ENCODE results near the gene RAB20. TPM values are rescaled to one million over a fixed set of nuclear protein-coding genes. Genes with fewer than 3 reads are reported as not detected.

The RAB20 gene
- total and polyA plus RNA-seq, 4 donors: 9.8 to 36.9 (median 25.2) TPM

GRCh38 chr13:110540871-110541525 lies 20.5 kb downstream of the RAB20 start (continued):
- peak in 1 of 2 donors; percentile 13 for TF ChIP-seq JUND (IDR thresholded peaks at IDR 0.05)
- TF ChIP-seq REST (IDR thresholded peaks at IDR 0.05): no peak

GRCh38 chr13:110539894-110540293 lies 21.6 kb downstream of the RAB20 start:
- DNase-seq (ENCODE audit: low spot score): no peak
- Histone ChIP-seq H3K4me3 (ENCODE audit: low read depth in 1 of 3, low read length in 3 of 3) (no peak overlapping the region), H3K9me3 (ENCODE audit: control insufficient read depth in 4 of 4, low read length in 3 of 4) (no peaks in the 10 kb centered on the region), H3K27ac (ENCODE audit: low read depth in 1 of 2, low read length in 2 of 2) (no peak overlapping the region), H3K36me3 (ENCODE audit: control insufficient read depth in 4 of 4, insufficient read depth in 3 of 4, low read depth in 1 of 4, low read length in 3 of 4) (peaks cover 0 to 3% (median 0%) of the 10 kb centered on the region in 4 donors), H3K9ac (ENCODE audit: low read depth in 1 of 2, low read length in 2 of 2) (no peak overlapping the region), H3K27me3 (ENCODE audit: control insufficient read depth in 4 of 4, insufficient read depth in 4 of 4, low read length in 3 of 4) (no peaks in the 10 kb centered on the region), H3K4me1 (ENCODE audit: control insufficient read depth in 4 of 4, insufficient read depth in 4 of 4, low read length in 3 of 4) (peaks cover 12 to 28% (median 20%) of the 10 kb centered on the region in 4 donors)
- WGBS: 85% methylated on average over 5 of the region's 5 CpGs
- TF ChIP-seq NR2F2 (IDR thresholded peaks at IDR 0.05): no peak
- TF ChIP-seq CTCF (IDR thresholded peaks at IDR 0.05; ENCODE audit: low read depth, low read length, missing input control): no peak
- no peak for TF ChIP-seq SP1 (IDR thresholded peaks at IDR 0.05)
- no peak for TF ChIP-seq MAX (IDR thresholded peaks at IDR 0.05)
- no peak for TF ChIP-seq HNF4G (IDR thresholded peaks at IDR 0.05)
- no peak for TF ChIP-seq TAF1 (conservative IDR thresholded peaks at IDR 0.05)
- TF ChIP-seq REST (IDR thresholded peaks at IDR 0.05): no peak
- TF ChIP-seq FOXA2 (IDR thresholded peaks at IDR 0.05): no peak
- no peak for TF ChIP-seq FOXA1 (IDR thresholded peaks at IDR 0.05)
- TF ChIP-seq HNF4A (conservative IDR thresholded peaks at IDR 0.05): no peak
- TF ChIP-seq JUND (IDR thresholded peaks at IDR 0.05): no peak
- no peak for TF ChIP-seq RAD21 (IDR thresholded peaks at IDR 0.05)
- no peak for TF ChIP-seq GABPA (IDR thresholded peaks at IDR 0.05 in 1 of 2, conservative IDR thresholded peaks at IDR 0.05 in 1 of 2)
- no peak for TF ChIP-seq ATF3 (IDR thresholded peaks at IDR 0.05)
- TF ChIP-seq RXRA (IDR thresholded peaks at IDR 0.05): no peak
- no peak for TF ChIP-seq EGR1 (IDR thresholded peaks at IDR 0.05; ENCODE audit: low read depth in 2 of 2)
- no peak for TF ChIP-seq YY1 (IDR thresholded peaks at IDR 0.05)
- TF ChIP-seq ZBTB33 (IDR thresholded peaks at IDR 0.05): no peak

Measured in liver (tissue), 9 donors.